Measurements from ENCODE around the gene OSBPL2. TPM values are rescaled to one million over a fixed set of nuclear protein-coding genes. Genes with fewer than 3 reads are reported as not detected.

Gene OSBPL2
- total and polyA plus RNA-seq, 3 donors from 2014 or later, result 48.5 to 57.2 (median 49.8) TPM

- Histone ChIP-seq H3K4me3 (no peak overlapping the region), H3K4me1 (no peaks in the 10 kb centered on the region), H3K36me3 (ENCODE audit: low read depth, missing control alignments) (no peaks in the 10 kb centered on the region), H3K27ac (no peak overlapping the region), H3K27me3 (no peaks in the 10 kb centered on the region), H3K9me3 (no peaks in the 10 kb centered on the region)
- no peak for DNase-seq
- TF ChIP-seq POLR2A (IDR thresholded peaks at IDR 0.05) (no peak), CTCF (IDR thresholded peaks at IDR 0.05) (no peak)
- intact Hi-C loops (cut with DNase I; ENCODE audit: low total_unique reads), result no loop called here
- WGBS, 2 donors, result 54 to 56% methylated on average over 15 to 37 of the region's 37 CpGs
These were observed 10.1 kb upstream of the OSBPL2 start for GRCh38 chr20:62227977-62228958.

DNA sequence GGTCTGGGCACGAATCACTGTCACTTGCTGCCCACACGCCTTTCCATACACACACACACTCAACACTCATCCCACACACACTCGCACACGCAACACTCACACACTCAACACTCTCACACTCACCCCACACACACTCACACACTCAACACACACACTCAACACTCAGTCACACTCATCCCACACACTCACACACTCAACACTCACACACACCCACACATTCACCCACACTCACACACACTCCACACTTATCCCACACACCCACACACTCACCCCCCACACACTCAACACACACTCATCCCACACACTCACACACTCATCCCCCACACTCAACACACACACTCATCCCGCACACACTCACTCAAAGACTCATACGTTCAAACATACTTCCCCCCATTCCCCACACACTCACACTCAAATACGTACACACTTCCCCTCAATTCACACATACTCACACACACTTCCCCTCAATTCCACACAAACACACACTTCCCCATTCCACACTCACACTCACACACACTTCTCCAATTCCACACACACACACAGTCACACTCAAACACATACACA lies 9.3 kb upstream of the OSBPL2 start:
- Histone ChIP-seq H3K4me1 (no peaks in the 10 kb centered on the region), H3K36me3 (ENCODE audit: low read depth, missing control alignments) (no peaks in the 10 kb centered on the region), H3K27me3 (no peaks in the 10 kb centered on the region), H3K27ac (no peak overlapping the region), H3K9me3 (no peaks in the 10 kb centered on the region), H3K4me3 (no peak overlapping the region)
- intact Hi-C loops (cut with DNase I; ENCODE audit: low total_unique reads), result no loop called here
- WGBS, 2 donors, result 66 to 74% methylated on average over 7 of the region's 7 CpGs
- DNase-seq, result no peak
- TF ChIP-seq POLR2A (IDR thresholded peaks at IDR 0.05), result no peak

GRCh38 chr20:62229667-62230066 lies 8.7 kb upstream of the OSBPL2 start:
- no peak for DNase-seq
- no peaks in the 10 kb centered on the region for H3K36me3 ChIP-seq (ENCODE audit: low read depth, missing control alignments)
- intact Hi-C loops (cut with DNase I; ENCODE audit: low total_unique reads), result no loop called here
- TF ChIP-seq CTCF (IDR thresholded peaks at IDR 0.05) (no peak), POLR2A (IDR thresholded peaks at IDR 0.05) (no peak)
- no peak overlapping the region for H3K4me3 ChIP-seq
- no peak overlapping the region for H3K27ac ChIP-seq
- H3K9me3 ChIP-seq, result no peaks in the 10 kb centered on the region
- peaks cover 4% of the 10 kb centered on the region for H3K4me1 ChIP-seq
- no peaks in the 10 kb centered on the region for H3K27me3 ChIP-seq
- 46 to 53% methylated on average over 4 of the region's 4 CpGs for WGBS, 2 donors

- 82% methylated on average over 2 of the region's 2 CpGs for WGBS, 2 donors
- Histone ChIP-seq H3K27me3 (no peaks in the 10 kb centered on the region), H3K4me3 (no peak overlapping the region), H3K4me1 (peaks cover 10% of the 10 kb centered on the region), H3K27ac (no peak overlapping the region), H3K9me3 (no peaks in the 10 kb centered on the region), H3K36me3 (ENCODE audit: low read depth, missing control alignments) (no peaks in the 10 kb centered on the region)
- TF ChIP-seq POLR2A (IDR thresholded peaks at IDR 0.05), result no peak
- TF ChIP-seq CTCF (IDR thresholded peaks at IDR 0.05), result no peak
- DNase-seq, result no peak
- intact Hi-C loops (cut with DNase I; ENCODE audit: low total_unique reads), result no loop called here
These were observed 8.0 kb upstream of the OSBPL2 start for GRCh38 chr20:62230276-62230675.

- WGBS, 2 donors, result 80 to 87% methylated on average over 7 to 10 of the region's 10 CpGs
- no peaks in the 10 kb centered on the region for H3K36me3 ChIP-seq (ENCODE audit: low read depth, missing control alignments)
- no peak overlapping the region for H3K4me3 ChIP-seq
- no peaks in the 10 kb centered on the region for H3K9me3 ChIP-seq
- intact Hi-C loops (cut with DNase I; ENCODE audit: low total_unique reads), result no loop called here
- no peak for TF ChIP-seq POLR2A (IDR thresholded peaks at IDR 0.05)
- no peak for TF ChIP-seq CTCF (IDR thresholded peaks at IDR 0.05)
- peaks cover 13% of the 10 kb centered on the region for H3K4me1 ChIP-seq
- no peak overlapping the region for H3K27ac ChIP-seq
- no peak for DNase-seq
- H3K27me3 ChIP-seq, result no peaks in the 10 kb centered on the region
These were observed 7.6 kb upstream of the OSBPL2 start for GRCh38 chr20:62230696-62231095.

Data from testis (tissue), 3 donors.